H9 (cell line): ENCODE data around the gene TIMM10. TPM values are rescaled to one million over a fixed set of nuclear protein-coding genes. Genes with fewer than 3 reads are reported as not detected.

Source experiments
- DNase-seq: peaks from one replicate; pipeline ENCODE4 v3.0.0-alpha.2; 2017
- H2AFZ ChIP-seq: one replicate; pipeline ENCODE4 v1.6.1; 2013; ENCODE audit warnings: mild to moderate bottlenecking, low read length, control low read depth, moderate library complexity
- H2AK5ac ChIP-seq: 2 replicates; pipeline ENCODE4 v1.6.1; 2013; ENCODE audit warnings: low read length, control low read depth, mixed read lengths; ENCODE audit not compliant: insufficient read length
- H2BK120ac ChIP-seq: one replicate; pipeline ENCODE4 v1.6.1; 2013; ENCODE audit warnings: low read depth, mild to moderate bottlenecking, low read length, control low read depth, inconsistent platforms; ENCODE audit not compliant: poor library complexity, severe bottlenecking
- H2BK12ac ChIP-seq: 2 replicates; pipeline ENCODE4 v1.6.1; 2013; ENCODE audit warnings: low read length, control low read depth, mixed read lengths, low read depth; ENCODE audit not compliant: insufficient read length
- H2BK15ac ChIP-seq: 2 replicates; pipeline ENCODE4 v1.6.1; 2013; ENCODE audit warnings: low read depth, low read length, control low read depth
- H2BK20ac ChIP-seq: one replicate; pipeline ENCODE4 v1.6.1; 2013; ENCODE audit warnings: low read depth, mild to moderate bottlenecking, low read length, control low read depth, inconsistent platforms; ENCODE audit not compliant: poor library complexity, severe bottlenecking
- H2BK5ac ChIP-seq: 2 replicates; pipeline ENCODE4 v1.6.1; 2013; ENCODE audit warnings: low read length, control low read depth, mixed read lengths; ENCODE audit not compliant: insufficient read length
- H3K14ac ChIP-seq: 2 replicates; pipeline ENCODE4 v1.6.1; 2013; ENCODE audit warnings: low read length, control low read depth; ENCODE audit not compliant: insufficient read depth
- H3K18ac ChIP-seq: 2 replicates; pipeline ENCODE4 v1.6.1; 2013; ENCODE audit warnings: low read depth, mild to moderate bottlenecking, mixed read lengths, low read length, control low read depth; ENCODE audit not compliant: insufficient read length
- H3K23ac ChIP-seq: 2 replicates; pipeline ENCODE4 v1.6.1; 2013; ENCODE audit warnings: low read length, control low read depth, mixed read lengths, low read depth; ENCODE audit not compliant: insufficient read length
- H3K23me2 ChIP-seq: 2 replicates; pipeline ENCODE4 v1.6.1; 2013; ENCODE audit warnings: low read depth, mild to moderate bottlenecking, mixed read lengths, low read length, control low read depth; ENCODE audit not compliant: insufficient read length, poor library complexity, severe bottlenecking
- H3K27ac ChIP-seq: 2 replicates; pipeline ENCODE4 v1.5.1; 2013; ENCODE audit warnings: low read length, control low read depth, mixed read lengths, low read depth; ENCODE audit not compliant: insufficient read length
- H3K27me3 ChIP-seq: 2 replicates; pipeline ENCODE4 v1.6.1; 2013; ENCODE audit warnings: low read length, control low read depth, inconsistent platforms; ENCODE audit not compliant: insufficient read depth
- H3K4ac ChIP-seq: 2 replicates; pipeline ENCODE4 v1.6.1; 2013; ENCODE audit warnings: low read depth, mild to moderate bottlenecking, control low read depth, inconsistent platforms, low read length, moderate library complexity
- H3K4me1 ChIP-seq: 2 replicates; pipeline ENCODE4 v1.6.1; 2013; ENCODE audit warnings: low read length, control low read depth, inconsistent platforms; ENCODE audit not compliant: insufficient read depth
- H3K4me2 ChIP-seq: 2 replicates; pipeline ENCODE4 v1.6.1; 2013; ENCODE audit warnings: low read length, control low read depth, mixed read lengths; ENCODE audit not compliant: insufficient read length, insufficient read depth
- H3K56ac ChIP-seq: 2 replicates; pipeline ENCODE4 v1.6.1; 2013; ENCODE audit warnings: low read depth, mild to moderate bottlenecking, mixed read lengths, low read length, control low read depth; ENCODE audit not compliant: insufficient read length
- H3K79me1 ChIP-seq: 2 replicates; pipeline ENCODE4 v1.6.1; 2013; ENCODE audit warnings: low read depth, mild to moderate bottlenecking, moderate library complexity, low read length, control low read depth, inconsistent platforms; ENCODE audit not compliant: insufficient read depth, poor library complexity, severe bottlenecking
- H3K79me2 ChIP-seq: 2 replicates; pipeline ENCODE4 v1.6.1; 2013; ENCODE audit warnings: low read length, control low read depth, inconsistent platforms; ENCODE audit not compliant: insufficient read depth
- H3K9ac ChIP-seq: 2 replicates; pipeline ENCODE4 v1.6.1; 2013; ENCODE audit warnings: low read length, control low read depth, mixed read lengths; ENCODE audit not compliant: insufficient read length; ENCODE audit errors: extremely low read depth
- H3K9me3 ChIP-seq: one replicate; pipeline ENCODE4 v1.6.1; 2013; ENCODE audit warnings: low read depth, low read length, inconsistent platforms; ENCODE audit not compliant: control insufficient read depth
- H3T11ph ChIP-seq: one replicate; pipeline ENCODE4 v1.6.1; 2013; ENCODE audit warnings: mild to moderate bottlenecking, low read length, control low read depth, inconsistent platforms
- H4K20me1 ChIP-seq: one replicate; pipeline ENCODE4 v1.6.1; 2013; ENCODE audit not compliant: control insufficient read depth, insufficient read length, insufficient read depth
- H4K5ac ChIP-seq: 2 replicates; pipeline ENCODE4 v1.6.1; 2013; ENCODE audit warnings: low read depth, mild to moderate bottlenecking, mixed read lengths, low read length, control low read depth; ENCODE audit not compliant: insufficient read length
- H4K8ac ChIP-seq: replicated peaks from 2 replicates; pipeline ENCODE4 v1.6.1; 2013; ENCODE audit warnings: low read length, control low read depth, mixed read lengths, low read depth; ENCODE audit not compliant: insufficient read length
- H4K91ac ChIP-seq: 2 replicates; pipeline ENCODE4 v1.6.1; 2013; ENCODE audit warnings: low read depth, mild to moderate bottlenecking, moderate library complexity, mixed read lengths, low read length, control low read depth; ENCODE audit not compliant: insufficient read length
- H3K27ac Mint-ChIP-seq, 3 experiments: 2 replicates in 2 of 3; 3 replicates in 1 of 3; pipeline ENCODE4 v1.8.0; 2020 to 2021; ENCODE audit warnings: mixed read lengths in 3 of 3, mild to moderate bottlenecking in 1 of 3, moderate library complexity in 1 of 3
- H3K27me3 Mint-ChIP-seq: 2 replicates; pipeline ENCODE4 v1.8.0; 2021; ENCODE audit warnings: low read depth, mild to moderate bottlenecking, moderate library complexity, mixed read lengths
- H3K36me3 Mint-ChIP-seq, 3 experiments: 2 replicates in 2 of 3; 3 replicates in 1 of 3; pipeline ENCODE4 v1.8.0; 2020 to 2021; ENCODE audit warnings: low read depth in 3 of 3, mixed read lengths in 3 of 3; ENCODE audit not compliant: insufficient read depth in 1 of 3
- H3K4me1 Mint-ChIP-seq, 2 experiments: 2 replicates each; pipeline ENCODE4 v1.8.0; 2020; ENCODE audit warnings: mixed read lengths in 2 of 2
- H3K4me3 Mint-ChIP-seq, 2 experiments: 2 replicates in 1 of 2; 3 replicates in 1 of 2; pipeline ENCODE4 v1.8.0; 2020 to 2021; ENCODE audit warnings: mild to moderate bottlenecking in 2 of 2, mixed read lengths in 2 of 2, moderate library complexity in 1 of 2
- H3K9me3 Mint-ChIP-seq, 2 experiments: 2 replicates in 1 of 2; 3 replicates in 1 of 2; pipeline ENCODE4 v1.8.0; 2020; ENCODE audit warnings: mild to moderate bottlenecking in 2 of 2, mixed read lengths in 2 of 2, moderate library complexity in 1 of 2
- CTCF ChIP-seq: fragments of 200-600 bp; sonication (generic); conservative IDR thresholded peaks from 3 replicates; pipeline ENCODE4 v1.8.0; 2021; ENCODE audit warnings: antibody characterized with exemption, mild to moderate bottlenecking
- WGBS: extraction: QIAGEN DNeasy Blood & Tissue Kit; methylation state at CpG from one replicate; pipeline ENCODE4 v1.1.7; 2013; ENCODE audit warnings: missing lambda C conversion rate, low lambda C conversion rate, mixed read lengths; ENCODE audit not compliant: insufficient read length; ENCODE audit errors: extremely low coverage; 5-methylcytosine and 5-hydroxymethylcytosine counted together
- total RNA-seq: library from RNA; stranded (reverse); gene quantifications from 2 replicates; pipeline ENCODE4 v1.2.1, GENCODE V29; 2021

TIMM10 gene
- total RNA-seq, 1 experiment from 2014 or later = 130 TPM

GRCh38 chr11:57483562-57483918 is 47.0 kb downstream of the TIMM10 start:
- Histone ChIP-seq H4K91ac (no peak overlapping the region), H3K79me2 (no peaks in the 10 kb centered on the region), H3K23me2 (peaks cover 15% of the 10 kb centered on the region), H3K27ac (no peak overlapping the region), H2BK120ac (no peak overlapping the region), H2BK5ac (no peak overlapping the region), H4K5ac (no peak overlapping the region), H3K79me1 (no peaks in the 10 kb centered on the region), H2BK20ac (no peak overlapping the region), H3T11ph (no peak overlapping the region), H3K18ac (no peak overlapping the region), H2BK15ac (no peak overlapping the region), H3K23ac (no peak overlapping the region), H3K9me3 (no peaks in the 10 kb centered on the region), H4K20me1 (no peaks in the 10 kb centered on the region), H3K27me3 (no peaks in the 10 kb centered on the region; the same call in 1 of the 2 replicates), H3K56ac (no peak overlapping the region), H3K4me1 (no peaks in the 10 kb centered on the region), H2AFZ (no peak overlapping the region), H2AK5ac (no peak overlapping the region), H2BK12ac (no peak overlapping the region), H3K9ac (no peak overlapping the region), H3K14ac (no peak overlapping the region), H3K4me2 (peak overlapping the region; percentile 67), H4K8ac (no peak overlapping the region), H3K4ac (no peak overlapping the region)
- Mint-ChIP-seq H3K27ac (no peak overlapping the region), H3K4me3 (peak overlapping the region; percentile 61 to 84), H3K36me3 (peaks cover 12 to 22% (median 14%) of the 10 kb centered on the region in 3 experiments; a peak in 6 of 7 replicates), H3K4me1 (peaks cover 17 to 41% of the 10 kb centered on the region in 2 experiments), H3K27me3 (peaks cover 58% of the 10 kb centered on the region), H3K9me3 (no peaks in the 10 kb centered on the region; a peak in 2 of 5 replicates)
- no peak for TF ChIP-seq CTCF
- no CpG with 5 or more reads among the region's 3 CpGs for WGBS
- no peak for DNase-seq
